NCI-H2171 (cell line): ENCODE results near the gene CENPA.
"Not testable (repeated sequence)": the region's sequence is repeated elsewhere in the genome, so short reads cannot be mapped to it uniquely, and the experiment has no call there.

Experiments used
- DNase-seq: peaks from one replicate; lab custom pipeline; 2025; lab: John Stamatoyannopoulos, UW

The CENPA gene

DNA sequence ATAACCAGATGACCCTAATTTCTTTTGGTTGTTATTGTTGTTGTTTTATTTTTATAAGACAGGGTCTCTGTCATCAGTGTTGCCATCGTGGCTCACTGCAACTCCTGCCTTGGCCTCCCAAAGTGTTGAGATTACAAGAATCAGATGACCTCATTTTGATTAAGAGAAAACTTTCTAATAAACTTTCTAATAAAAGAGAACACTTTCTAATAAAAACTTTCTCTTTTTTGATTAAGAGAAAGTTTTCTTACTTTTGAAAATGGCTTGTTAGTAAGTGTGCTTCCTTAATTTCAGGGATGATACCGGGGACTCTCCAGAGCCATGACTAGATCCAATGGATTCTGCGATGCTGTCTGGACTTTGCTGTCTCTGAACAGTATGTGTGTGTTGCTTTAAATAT lies 7.7 kb downstream of the CENPA start:
- no peak for DNase-seq

DNA sequence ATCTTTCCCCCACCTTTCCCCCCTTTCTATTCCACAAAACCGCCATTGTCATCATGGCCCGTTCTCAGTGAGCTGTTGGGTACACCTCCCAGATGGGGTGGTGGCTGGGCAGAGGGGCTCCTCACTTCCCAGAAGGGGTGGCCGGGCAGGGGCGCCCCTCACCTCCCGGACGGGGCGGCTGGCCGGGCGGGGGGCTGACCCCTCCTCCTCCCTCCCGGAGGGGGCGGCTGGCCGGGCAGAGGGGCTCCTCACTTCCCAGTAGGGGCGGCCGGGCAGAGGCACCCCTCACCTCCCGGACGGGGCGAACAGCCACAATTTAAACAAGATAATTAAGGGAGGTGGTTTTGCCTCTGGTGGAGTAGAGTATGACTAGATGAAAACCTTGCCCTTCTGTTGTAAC lies 9.3 kb downstream of the CENPA start:
- DNase-seq = not testable (repeated sequence)

DNA sequence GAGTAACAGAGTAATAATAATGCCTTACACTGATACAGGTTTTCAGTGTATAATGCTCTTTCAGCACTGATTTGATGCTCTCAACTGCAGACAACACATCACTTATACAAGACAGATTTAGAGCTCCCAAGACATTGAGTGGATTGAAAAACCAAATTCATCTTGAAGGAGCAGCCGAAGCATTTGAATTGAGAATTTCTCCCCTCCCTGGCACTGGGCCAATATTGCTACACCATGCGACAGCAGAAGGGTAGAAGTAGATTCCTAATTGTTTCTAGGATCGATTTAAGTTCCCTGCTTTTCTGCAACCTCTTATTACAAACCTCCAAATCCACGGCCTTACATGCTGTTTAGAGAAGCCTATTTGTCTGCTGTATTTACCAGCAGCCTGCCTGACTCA lies 15.5 kb downstream of the CENPA start:
- peak; percentile 12 for DNase-seq

DNA sequence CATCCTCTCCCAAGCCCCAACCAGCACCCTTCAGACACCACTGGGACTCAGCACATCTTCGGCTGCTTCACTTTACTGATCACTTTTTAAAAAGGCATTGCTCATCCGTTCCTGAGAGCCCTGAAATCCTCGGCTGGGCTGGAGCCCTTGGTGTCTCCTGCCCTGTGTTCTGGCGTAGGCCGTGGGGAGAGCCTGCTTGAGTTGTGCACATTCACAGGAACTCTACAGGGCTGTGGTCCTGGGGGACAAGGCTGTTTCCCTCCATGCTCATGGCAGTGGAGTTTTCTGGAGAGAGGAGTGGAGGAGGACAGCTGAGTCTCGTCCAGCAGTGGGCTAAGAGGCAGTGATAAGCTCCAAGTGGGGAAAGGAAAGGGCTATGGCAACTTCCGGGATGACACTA lies 15.9 kb downstream of the CENPA start:
- DNase-seq = no peak

DNA sequence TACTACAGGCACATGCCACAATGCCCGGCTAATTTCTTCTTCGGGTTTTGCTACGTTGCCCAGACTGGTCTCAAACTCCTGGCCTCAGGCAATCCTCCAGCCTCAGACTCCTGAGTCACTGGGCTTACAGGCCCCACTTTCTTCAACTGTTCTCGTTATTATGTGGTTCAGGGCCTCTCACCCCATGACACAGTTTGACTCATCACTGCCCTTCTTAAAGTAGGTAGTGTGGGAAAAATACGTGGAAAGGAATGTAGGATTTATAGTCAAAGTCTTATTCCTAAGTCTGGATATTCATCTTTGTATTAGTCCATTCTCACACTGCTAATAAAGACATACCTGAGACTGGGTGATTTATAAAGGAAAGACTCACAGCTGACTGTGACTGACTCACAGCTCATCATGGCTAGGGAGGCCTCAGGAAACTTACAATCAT lies 19.4 kb downstream of the CENPA start:
- no peak for DNase-seq

DNA sequence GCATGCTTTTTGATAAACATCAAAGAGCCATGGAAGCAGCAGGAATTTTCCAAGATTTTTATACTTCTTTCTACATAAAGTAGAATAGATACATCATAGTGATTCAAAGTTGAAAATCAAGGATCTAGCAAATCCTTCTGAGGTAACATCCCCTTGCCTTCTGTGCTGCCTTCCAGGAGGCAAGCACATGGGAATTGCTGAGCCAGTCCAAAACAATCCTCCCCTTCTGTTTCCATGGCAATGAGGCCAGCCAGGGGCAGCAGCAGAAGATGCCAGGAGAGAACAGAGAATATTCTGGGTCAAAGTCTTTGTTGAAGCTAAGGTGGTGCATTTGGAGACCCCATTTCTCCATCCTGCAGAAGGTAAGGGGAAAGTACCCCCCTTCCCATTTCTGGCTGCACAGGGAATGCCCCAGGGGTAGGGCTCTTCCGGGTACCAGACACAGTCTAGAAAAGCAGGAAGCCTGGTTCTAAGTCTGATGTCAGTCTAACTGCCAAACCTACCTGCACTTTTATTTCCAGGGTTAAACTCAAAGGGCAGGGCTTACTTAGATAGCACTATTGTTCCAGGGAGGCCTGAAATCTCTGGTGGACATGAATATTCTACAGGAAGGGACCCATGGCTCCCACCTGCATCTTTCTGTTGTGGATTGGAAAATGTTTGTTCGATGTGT lies 22.1 kb downstream of the CENPA start:
- peak; percentile 40 for DNase-seq

DNA sequence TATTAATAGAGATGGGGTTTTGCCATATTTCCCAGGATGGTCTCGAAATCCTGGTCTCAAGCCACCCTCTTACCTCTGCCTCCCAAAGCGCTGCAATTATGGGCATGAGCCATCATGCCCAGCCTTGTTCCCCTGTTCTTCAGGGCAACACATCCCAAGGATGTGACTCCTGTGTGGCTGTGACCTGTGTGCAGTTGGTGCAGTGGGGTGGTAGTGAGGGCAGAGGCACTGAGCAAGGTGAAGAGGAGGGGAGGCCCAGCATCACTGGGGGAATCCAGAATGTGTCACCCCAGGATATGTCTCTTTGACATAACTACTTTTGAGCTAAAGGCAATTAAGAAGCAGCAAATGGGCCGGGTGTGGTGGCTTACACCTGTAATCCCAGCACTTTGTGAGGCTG lies 23.4 kb downstream of the CENPA start:
- DNase-seq = no peak

DNA sequence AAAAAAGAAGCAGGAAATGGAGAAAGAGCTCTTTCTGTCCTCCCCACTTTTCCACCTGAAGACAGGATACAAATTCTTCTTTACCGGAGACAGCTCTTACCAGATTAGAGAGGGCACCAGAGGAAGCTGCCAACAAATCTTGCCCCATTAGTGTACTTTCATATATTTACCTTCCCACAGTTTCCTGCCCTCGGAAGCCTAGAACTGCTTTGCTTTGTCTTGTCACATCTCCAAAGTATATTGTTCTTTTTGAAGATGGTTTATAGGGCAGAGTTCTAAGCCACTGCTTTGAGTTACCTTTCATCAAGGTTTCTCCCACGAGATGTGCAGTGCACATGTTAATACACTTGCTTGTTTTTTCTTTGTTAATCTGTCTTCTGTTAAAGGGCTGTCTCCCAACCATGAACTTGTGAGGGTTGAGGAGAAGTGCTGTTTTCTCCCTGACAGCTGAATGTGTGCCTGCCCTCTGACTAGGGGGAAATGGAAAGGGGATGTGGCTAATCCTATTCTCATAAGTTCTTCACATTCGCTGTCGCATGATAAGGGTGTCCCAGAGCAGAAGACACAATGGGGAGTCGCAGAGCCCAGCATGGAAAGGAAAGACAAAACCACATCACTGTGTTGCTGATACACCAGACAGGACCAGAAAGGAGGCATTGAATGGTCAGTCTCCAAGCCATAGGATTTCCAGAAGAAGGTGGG lies 24.2 kb downstream of the CENPA start:
- DNase-seq = no peak

DNA sequence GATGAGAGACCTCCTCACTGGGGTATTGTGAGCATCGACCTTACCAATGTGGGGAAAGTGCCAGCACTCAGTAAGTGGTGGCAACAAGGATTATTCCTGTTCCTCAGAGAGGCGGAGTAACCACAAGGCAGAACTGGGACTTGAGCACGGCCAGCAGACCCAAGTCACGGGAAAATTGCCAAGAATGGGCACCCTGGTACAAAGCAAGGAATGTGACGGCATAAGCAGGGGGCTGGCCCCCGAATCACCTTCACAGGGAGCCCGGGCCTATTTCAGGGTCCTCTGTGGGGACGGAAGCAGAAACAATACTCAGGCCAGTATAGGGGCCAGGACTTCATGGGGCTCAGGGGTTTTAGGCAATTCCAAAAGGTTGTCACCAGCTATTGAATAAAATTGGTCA lies 25.4 kb downstream of the CENPA start:
- no peak for DNase-seq

DNA sequence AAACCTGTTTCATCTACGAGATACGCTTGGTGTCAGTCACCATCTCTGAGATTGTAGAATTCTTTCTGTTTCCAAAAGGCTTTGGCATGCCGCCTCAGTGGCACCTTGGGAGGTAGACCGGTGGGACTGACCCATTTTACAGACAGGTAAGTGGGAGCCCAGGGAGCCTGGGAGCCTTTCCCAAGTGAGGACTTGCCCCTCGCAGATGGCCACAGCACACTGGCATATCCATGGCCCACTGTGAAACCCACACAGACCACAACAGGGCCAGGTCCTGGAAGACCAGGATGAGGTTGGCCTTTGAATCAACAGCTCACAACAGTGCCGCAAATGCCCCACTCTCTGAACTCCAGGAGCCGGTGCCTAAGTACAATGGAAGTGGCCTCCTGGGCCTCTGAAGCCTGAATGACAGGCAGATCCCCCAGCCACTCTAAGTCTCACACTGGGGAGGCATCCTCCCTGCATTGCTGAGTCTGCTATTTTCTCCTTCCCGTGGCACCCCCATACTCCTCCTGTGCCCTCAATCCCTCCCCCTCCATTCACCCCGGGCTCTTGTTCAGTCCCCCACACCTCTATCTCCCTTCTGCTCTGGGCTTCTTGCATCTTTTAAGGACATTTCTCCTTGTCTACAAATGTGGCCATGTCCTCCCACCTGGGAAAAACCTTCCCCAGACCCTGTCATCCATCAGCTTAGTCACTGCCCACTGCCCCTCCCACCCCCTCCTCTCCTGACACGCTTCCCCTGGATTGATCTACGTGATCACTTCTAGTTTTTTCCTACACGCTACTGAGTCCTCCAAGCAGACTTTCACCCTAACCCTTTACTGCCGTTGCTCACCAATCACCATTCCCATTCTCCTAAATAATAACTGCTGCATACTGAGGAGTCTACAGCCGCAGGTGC lies 26.2 kb downstream of the CENPA start:
- no peak for DNase-seq

DNA sequence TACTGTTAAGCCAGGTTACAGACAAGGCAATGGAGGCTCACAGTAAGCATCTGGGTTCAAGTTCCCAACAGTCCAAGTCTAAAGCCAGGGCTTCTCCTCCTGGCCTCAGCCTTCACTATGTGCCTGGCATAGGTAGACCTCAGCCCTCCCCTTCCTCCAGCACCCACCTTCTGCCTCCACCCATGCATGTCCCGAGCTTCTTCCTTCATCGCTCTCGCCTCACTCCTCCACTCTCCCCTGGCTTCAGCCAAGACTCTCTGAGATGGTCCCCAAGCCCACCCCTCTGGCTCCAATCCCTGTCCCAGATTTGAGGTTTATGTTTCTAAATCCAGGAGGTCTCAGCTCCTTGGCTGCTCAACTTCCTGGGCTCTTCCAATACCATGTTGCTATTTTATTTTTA lies 26.9 kb downstream of the CENPA start:
- DNase-seq = no peak

DNA sequence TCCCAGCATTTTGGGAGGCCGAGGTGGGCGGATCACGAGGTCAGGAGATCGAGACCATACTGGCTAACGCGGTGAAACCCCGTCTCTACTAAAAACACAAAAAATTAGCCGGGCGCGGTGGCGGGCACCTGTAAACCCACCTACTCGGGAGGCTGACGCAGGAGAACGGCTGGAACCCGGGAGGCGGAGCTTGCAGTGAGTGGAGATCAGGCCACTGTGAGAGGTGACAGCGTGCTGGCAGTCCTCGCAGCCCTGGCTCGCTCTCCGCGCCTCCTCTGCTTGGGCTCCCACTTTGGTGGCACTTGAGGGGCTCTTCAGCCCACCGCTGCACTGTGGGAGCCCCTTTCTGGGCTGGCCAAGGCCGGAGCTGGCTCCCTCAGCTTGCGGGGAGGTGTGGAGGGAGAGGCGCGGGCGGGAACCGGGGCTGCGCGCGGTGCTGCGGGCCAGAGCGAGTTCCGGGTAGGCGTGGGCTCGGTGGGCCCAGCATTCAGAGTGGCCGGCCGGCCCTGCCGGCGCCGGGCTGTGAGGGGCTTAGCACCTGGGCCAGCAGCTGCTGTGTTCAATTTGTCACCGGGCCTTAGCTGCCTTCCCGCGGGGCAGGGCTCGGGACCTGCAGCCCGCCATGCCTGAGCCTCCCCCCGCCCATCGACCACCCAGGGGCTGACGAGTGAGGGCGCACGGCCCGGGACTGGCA lies 28.4 kb downstream of the CENPA start:
- not testable (repeated sequence) for DNase-seq

DNA sequence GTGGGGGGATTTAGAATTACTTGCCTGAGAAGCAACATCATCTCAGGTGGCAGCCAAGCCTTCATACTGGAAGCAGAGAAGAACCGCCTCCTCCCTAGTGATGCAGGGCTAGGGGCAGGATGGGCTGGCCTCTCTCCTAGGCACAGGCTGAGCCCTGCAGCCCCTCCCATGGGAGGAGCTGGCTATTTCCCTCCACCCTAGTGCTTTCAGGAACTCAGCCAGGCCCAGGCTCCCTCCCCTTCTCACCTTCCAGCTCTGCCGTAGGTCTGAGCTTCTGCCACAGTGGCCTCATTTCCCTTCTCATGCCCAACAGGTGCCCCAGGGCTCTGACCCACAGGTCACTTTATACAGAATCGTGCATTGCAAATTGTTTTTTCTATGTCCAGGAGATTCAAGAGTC lies 31.0 kb downstream of the CENPA start:
- no peak for DNase-seq

DNA sequence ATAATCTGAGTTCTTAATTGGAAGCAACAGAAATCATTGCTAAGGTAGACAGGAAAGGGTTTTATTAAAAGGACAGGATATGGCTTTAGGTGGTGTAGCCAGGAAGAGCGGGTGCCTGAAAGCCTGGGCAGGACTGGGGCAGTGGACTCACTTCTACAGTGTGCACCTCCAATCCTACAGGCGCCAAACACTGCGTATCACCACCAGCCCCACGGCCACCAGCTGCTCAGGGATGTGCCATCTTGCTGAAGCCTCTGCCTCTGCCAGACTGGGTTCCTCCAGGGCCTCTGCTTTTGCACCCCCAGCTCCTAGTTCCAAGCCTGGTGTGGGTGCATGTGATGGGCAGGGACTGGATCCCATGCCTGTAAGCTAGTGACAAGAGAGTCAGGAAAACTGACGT lies 32.4 kb downstream of the CENPA start:
- no peak for DNase-seq

DNA sequence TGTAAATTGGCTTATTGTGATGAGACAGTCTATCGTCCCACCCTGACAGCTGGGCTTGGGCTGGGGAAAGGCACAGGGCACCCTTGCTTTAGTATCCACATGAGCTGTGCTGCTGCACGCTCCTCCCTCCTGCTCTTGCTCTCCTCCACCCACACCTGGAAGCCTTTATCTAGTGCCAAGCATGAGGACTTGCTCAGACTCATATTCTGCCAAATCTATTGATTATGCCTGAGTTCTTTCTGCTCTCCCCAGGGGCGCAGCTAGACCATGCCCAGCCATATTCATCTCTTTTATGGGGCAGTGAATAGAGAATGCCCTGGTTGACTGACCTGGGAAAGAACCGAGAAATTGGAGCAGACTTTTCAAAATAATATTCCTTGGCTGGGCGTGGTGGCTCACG lies 33.1 kb downstream of the CENPA start:
- no peak for DNase-seq

DNA sequence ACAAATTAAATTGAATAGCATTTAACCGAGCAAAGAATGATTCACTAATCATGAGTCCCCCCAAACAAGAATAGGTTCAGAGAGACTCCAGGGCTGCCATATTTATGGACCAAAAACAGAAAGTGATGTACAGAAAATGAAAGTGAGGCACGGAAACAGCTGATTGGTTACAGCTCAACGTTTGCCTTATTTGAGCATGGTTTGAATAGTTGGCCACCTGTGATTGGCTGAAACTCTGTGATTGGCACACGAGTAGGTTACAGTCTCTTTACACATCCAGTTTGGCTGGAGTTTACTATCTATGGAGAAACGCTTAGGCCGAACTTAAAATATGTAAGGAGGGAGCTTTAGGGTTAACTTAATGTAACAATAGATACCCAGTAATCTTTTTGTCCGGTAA lies 35.1 kb downstream of the CENPA start:
- no peak for DNase-seq

DNA sequence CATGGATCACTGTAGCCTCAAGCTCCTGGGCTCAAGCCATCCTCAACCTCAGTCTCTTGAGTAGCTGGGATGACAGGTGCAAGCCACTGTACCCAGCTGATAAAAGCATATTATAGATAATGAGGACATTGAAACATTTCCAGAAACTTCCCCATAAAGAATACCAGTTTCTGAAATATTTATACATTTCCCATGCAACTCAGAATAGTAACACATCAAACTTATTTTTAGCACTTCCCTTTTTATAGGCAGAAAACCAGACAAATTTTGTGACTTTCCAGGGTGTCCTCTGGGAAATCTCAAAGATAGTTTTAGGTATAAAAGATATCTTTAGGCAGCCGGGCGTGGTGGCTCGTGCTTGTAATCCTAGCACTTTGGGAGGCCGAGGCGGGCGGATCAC lies 37.0 kb downstream of the CENPA start:
- no peak for DNase-seq

DNA sequence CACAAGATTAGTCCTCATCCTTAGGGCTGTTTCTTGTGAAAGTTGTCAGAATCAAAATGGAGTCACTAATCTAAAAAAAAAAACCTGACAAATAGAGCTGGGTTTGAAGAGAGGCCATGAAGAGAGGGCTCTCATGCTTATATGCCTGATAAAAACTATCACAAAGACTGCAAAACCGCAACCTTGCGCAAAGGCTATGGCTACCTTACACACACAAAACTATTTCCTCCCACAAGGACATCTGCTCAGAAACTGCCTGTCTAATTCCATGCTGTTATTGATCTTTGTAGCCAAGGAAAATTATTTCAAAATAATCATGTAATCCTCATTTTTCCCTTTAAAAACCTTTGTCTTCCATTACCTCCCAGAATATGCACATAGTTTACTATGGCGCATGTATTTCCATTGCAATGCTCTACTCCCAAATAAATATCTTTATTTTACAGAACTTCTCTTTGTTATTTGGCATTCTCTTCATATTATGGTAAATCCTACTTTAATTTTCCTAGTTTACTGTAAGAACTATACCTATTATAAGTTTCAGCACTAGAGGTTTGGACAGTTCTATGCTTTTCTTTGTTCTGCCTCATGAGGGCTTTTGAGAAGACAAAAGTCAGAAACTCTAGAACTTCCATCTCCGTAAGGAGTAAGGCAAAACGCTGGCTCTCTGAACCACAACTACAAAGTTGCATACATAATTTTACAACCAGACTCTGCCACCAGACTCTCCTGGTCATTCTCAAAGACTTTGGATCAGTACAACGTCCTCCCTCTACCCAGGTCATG lies 52.5 kb downstream of the CENPA start:
- DNase-seq = no peak

DNA sequence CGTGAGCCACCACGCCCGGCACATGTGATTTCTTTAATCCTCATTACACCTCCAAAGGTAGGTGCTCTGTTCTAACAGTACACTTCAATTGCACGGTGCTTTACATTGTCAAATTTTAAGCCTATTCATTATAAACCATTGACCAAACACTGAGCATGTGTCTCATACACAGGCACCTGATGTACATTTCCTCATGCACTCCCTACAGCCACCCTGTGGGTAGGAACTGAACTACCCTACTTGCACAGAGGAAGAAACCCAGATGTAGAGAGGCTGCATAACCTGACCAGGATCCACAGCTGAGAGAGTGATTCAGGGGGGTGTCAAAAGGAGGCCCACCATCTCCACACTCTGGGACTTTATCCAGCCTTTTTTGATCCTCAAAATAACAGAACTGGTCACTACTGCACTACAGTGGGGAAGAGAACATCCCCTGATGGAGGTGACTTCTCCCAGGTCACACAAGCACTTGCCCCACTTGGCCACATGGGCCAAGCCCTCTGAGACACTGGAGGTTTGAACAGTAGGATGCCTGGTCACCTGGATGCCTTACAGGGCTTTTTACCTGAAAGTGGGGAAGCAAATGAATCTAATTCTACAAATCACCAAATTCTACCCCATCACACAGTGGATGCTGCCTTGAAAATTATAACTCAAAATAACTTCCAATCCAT lies 55.2 kb downstream of the CENPA start:
- DNase-seq = no peak

DNA sequence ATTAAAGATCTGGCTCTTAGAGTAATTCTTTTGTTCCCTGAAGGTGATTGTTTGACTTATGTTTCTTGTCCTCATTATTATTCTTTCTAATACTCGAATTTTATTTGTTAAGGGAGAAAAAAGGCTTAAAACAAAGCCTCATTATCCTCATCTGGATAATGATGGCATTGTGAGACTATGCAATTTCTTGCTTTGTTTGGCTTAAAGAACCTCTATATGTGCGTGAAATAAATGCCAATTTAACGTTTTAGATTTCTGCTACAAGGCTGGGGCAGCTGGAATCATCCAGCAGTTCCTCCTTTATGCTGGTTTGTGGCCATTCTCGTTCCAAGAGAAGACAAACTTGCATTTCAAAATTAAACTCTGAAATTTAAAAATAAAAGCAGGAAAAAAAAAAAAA lies 57.2 kb downstream of the CENPA start:
- no peak for DNase-seq
